ENCODE measurements around the gene TFIP11. TPM values are rescaled to one million over a fixed set of nuclear protein-coding genes. Genes with fewer than 3 reads are reported as not detected.

Gene TFIP11
- total RNA-seq, 1 donor from 2014 or later, result 39.0 TPM

GRCh38 chr22:26487996-26488395, 24.3 kb downstream of the TFIP11 start:
- no peaks in the 10 kb centered on the region for H3K9me3 Mint-ChIP-seq (ENCODE audit: unreplicated experiment)
- H3K27ac Mint-ChIP-seq (ENCODE audit: unreplicated experiment), result no peak overlapping the region
- H3K27me3 Mint-ChIP-seq (ENCODE audit: unreplicated experiment), result no peaks in the 10 kb centered on the region
- H3K4me3 Mint-ChIP-seq (ENCODE audit: unreplicated experiment), result no peak overlapping the region
- H3K36me3 Mint-ChIP-seq (ENCODE audit: unreplicated experiment), result peaks cover 17% of the 10 kb centered on the region
- TF ChIP-seq CTCF (IDR thresholded peaks at IDR 0.05), result no peak
- DNase-seq (ENCODE audit: extremely low spot score, unreplicated experiment), result no peak
- peaks cover 16% of the 10 kb centered on the region for H3K4me1 Mint-ChIP-seq (ENCODE audit: unreplicated experiment)

- Mint-ChIP-seq H3K4me3 (ENCODE audit: unreplicated experiment) (no peak overlapping the region), H3K27ac (ENCODE audit: unreplicated experiment) (no peak overlapping the region), H3K27me3 (ENCODE audit: unreplicated experiment) (no peaks in the 10 kb centered on the region), H3K36me3 (ENCODE audit: unreplicated experiment) (peaks cover 11% of the 10 kb centered on the region), H3K9me3 (ENCODE audit: unreplicated experiment) (no peaks in the 10 kb centered on the region), H3K4me1 (ENCODE audit: unreplicated experiment) (peaks cover 31% of the 10 kb centered on the region)
- no peak for DNase-seq (ENCODE audit: extremely low spot score, unreplicated experiment)
- TF ChIP-seq CTCF (IDR thresholded peaks at IDR 0.05), result no peak
Measured at GRCh38 chr22:26486394-26486793, 25.9 kb downstream of the TFIP11 start.

GRCh38 chr22:26485806-26486390, 26.4 kb downstream of the TFIP11 start:
- no peak for DNase-seq (ENCODE audit: extremely low spot score, unreplicated experiment)
- H3K27me3 Mint-ChIP-seq (ENCODE audit: unreplicated experiment), result no peaks in the 10 kb centered on the region
- H3K4me1 Mint-ChIP-seq (ENCODE audit: unreplicated experiment), result peaks cover 36% of the 10 kb centered on the region
- no peak overlapping the region for H3K27ac Mint-ChIP-seq (ENCODE audit: unreplicated experiment)
- TF ChIP-seq CTCF (IDR thresholded peaks at IDR 0.05), result no peak
- peaks cover 14% of the 10 kb centered on the region for H3K36me3 Mint-ChIP-seq (ENCODE audit: unreplicated experiment)
- H3K9me3 Mint-ChIP-seq (ENCODE audit: unreplicated experiment), result no peaks in the 10 kb centered on the region
- no peak overlapping the region for H3K4me3 Mint-ChIP-seq (ENCODE audit: unreplicated experiment)

- Mint-ChIP-seq H3K27ac (ENCODE audit: unreplicated experiment) (no peak overlapping the region), H3K4me1 (ENCODE audit: unreplicated experiment) (peaks cover 43% of the 10 kb centered on the region), H3K9me3 (ENCODE audit: unreplicated experiment) (no peaks in the 10 kb centered on the region), H3K4me3 (ENCODE audit: unreplicated experiment) (peak overlapping the region; percentile 6), H3K27me3 (ENCODE audit: unreplicated experiment) (no peaks in the 10 kb centered on the region), H3K36me3 (ENCODE audit: unreplicated experiment) (peaks cover 11% of the 10 kb centered on the region)
- no peak for DNase-seq (ENCODE audit: extremely low spot score, unreplicated experiment)
- no peak for TF ChIP-seq CTCF (IDR thresholded peaks at IDR 0.05)
Measured at GRCh38 chr22:26485013-26485412, 27.3 kb downstream of the TFIP11 start.

- Mint-ChIP-seq H3K36me3 (ENCODE audit: unreplicated experiment) (peaks cover 10% of the 10 kb centered on the region), H3K9me3 (ENCODE audit: unreplicated experiment) (no peaks in the 10 kb centered on the region), H3K27me3 (ENCODE audit: unreplicated experiment) (no peaks in the 10 kb centered on the region), H3K4me3 (ENCODE audit: unreplicated experiment) (peak overlapping the region; percentile 82), H3K4me1 (ENCODE audit: unreplicated experiment) (peaks cover 50% of the 10 kb centered on the region), H3K27ac (ENCODE audit: unreplicated experiment) (peak overlapping the region; percentile 96)
- no peak for TF ChIP-seq CTCF (IDR thresholded peaks at IDR 0.05)
- DNase-seq (ENCODE audit: extremely low spot score, unreplicated experiment), result no peak
Measured at GRCh38 chr22:26484360-26484706, 27.9 kb downstream of the TFIP11 start.
